ENCODE measurements around the gene RPS18. TPM values are rescaled to one million over a fixed set of nuclear protein-coding genes. Genes with fewer than 3 reads are reported as not detected.

Gene RPS18
- total RNA-seq, 1 experiment from 2014 or later, result 3,216 TPM

DNA sequence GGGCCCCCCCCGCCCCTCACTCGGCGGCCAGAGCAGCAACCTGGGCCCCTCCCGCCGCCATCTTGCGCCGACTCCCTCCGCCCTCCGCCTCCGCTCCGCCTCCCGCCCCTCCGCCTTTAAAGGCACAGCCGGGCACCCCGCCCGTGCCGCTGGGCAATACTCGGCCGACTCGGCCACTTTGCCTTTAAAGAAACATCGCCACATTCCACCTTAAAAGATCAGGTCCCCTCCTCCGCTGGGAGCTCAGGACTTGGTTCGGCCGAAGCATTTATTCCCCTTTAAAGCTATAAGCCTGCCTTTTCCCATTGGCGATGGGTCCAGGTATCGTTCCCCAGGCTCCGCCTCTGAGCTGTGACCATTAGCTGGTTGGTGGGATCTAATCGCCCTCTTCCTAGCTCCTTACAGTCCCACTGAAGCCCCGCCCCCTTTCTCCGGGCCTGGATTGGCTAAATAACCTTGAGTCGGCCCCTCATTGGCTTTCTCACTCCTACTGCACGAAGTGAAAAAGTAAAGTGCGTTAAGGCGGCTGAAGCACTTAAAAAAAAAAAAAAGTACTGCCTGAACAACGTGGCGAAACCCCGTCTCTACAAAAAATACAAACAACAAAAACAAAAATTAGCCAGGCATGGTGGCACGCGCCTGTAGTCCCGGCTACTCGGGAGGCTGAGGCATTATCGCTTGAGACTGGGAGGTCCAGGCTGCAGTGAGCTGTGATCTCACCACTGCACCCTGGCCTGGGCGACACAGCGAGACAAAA lies 46.0 kb downstream of the RPS18 start, which contains the start of gene ZBTB22:
ZBTB22 (minus strand) TSS at position 76 of the 757 bp plus-strand sequence. CDS start 828 bp downstream, outside the sequence.
- Histone ChIP-seq H3K4ac (ENCODE audit: low read depth, low read length) (no peak within 1 kb of the TSS), H3K23me2 (ENCODE audit: insufficient read length, low read depth, low read length, poor library complexity, severe bottlenecking) (peaks cover 31% of the 10 kb centered on the region), H4K5ac (ENCODE audit: insufficient read length, low read depth, low read length) (no peak within 1 kb of the TSS), H3K9ac (ENCODE audit: extremely low read depth, insufficient read length, low read length) (peak within 1 kb of the TSS; percentile 57), H4K20me1 (ENCODE audit: control insufficient read depth, insufficient read depth, insufficient read length) (no peaks in the 10 kb centered on the region), H2BK20ac (ENCODE audit: low read depth, low read length, poor library complexity, severe bottlenecking) (no peak within 1 kb of the TSS), H2BK120ac (ENCODE audit: low read depth, low read length, poor library complexity, severe bottlenecking) (no peak within 1 kb of the TSS), H4K91ac (ENCODE audit: insufficient read length, low read depth, low read length) (no peak within 1 kb of the TSS), H3T11ph (ENCODE audit: low read length) (no peak within 1 kb of the TSS), H3K18ac (ENCODE audit: insufficient read length, low read depth, low read length) (peak within 1 kb of the TSS; percentile 91), H3K79me1 (ENCODE audit: insufficient read depth, low read depth, low read length, poor library complexity, severe bottlenecking) (peaks cover 7% of the 10 kb centered on the region), H2BK5ac (ENCODE audit: insufficient read length, low read length) (no peak within 1 kb of the TSS), H3K79me2 (ENCODE audit: insufficient read depth, low read length) (peaks cover 8% of the 10 kb centered on the region; the same call in 1 of the 2 replicates), H3K56ac (ENCODE audit: insufficient read length, low read depth, low read length) (no peak within 1 kb of the TSS), H2AK5ac (ENCODE audit: insufficient read length, low read length) (no peak within 1 kb of the TSS), H3K4me2 (ENCODE audit: insufficient read depth, insufficient read length, low read length) (peak within 1 kb of the TSS; percentile 71), H3K14ac (ENCODE audit: insufficient read depth, low read length) (peak within 1 kb of the TSS; percentile 94), H2BK15ac (ENCODE audit: low read depth, low read length) (no peak within 1 kb of the TSS), H3K27me3 (ENCODE audit: insufficient read depth, low read length) (no peaks in the 10 kb centered on the region), H2BK12ac (ENCODE audit: insufficient read length, low read depth, low read length) (no peak within 1 kb of the TSS), H3K9me3 (ENCODE audit: control insufficient read depth, low read depth, low read length) (no peaks in the 10 kb centered on the region), H3K23ac (ENCODE audit: insufficient read length, low read depth, low read length) (no peak within 1 kb of the TSS), H3K4me1 (ENCODE audit: insufficient read depth, low read length) (peaks cover 5% of the 10 kb centered on the region; the same call in 1 of the 2 replicates), H3K27ac (ENCODE audit: insufficient read length, low read depth, low read length) (peak within 1 kb of the TSS; percentile 88), H2AFZ (ENCODE audit: low read length) (peak within 1 kb of the TSS; percentile 51), H4K8ac (replicated peaks; ENCODE audit: insufficient read length, low read depth, low read length) (no peak within 1 kb of the TSS)
- WGBS (ENCODE audit: extremely low coverage, insufficient read length, low lambda C conversion rate), result no CpG with 5 or more reads among the region's 44 CpGs
- DNase-seq, result peak; percentile 98
- Mint-ChIP-seq H3K4me3 (peak within 1 kb of the TSS; percentile 94 to 98), H3K4me1 (peaks cover 56 to 63% of the 10 kb centered on the region in 2 experiments), H3K9me3 (peaks cover 0 to 3% of the 10 kb centered on the region in 2 experiments; a peak in 2 of 5 replicates), H3K36me3 (ENCODE audit: insufficient read depth in 1 of 3, low read depth in 3 of 3) (peaks cover 28 to 47% (median 42%) of the 10 kb centered on the region in 3 experiments), H3K27ac (peak within 1 kb of the TSS; percentile 99), H3K27me3 (ENCODE audit: low read depth) (no peaks in the 10 kb centered on the region)
- TF ChIP-seq, protein P1, sequence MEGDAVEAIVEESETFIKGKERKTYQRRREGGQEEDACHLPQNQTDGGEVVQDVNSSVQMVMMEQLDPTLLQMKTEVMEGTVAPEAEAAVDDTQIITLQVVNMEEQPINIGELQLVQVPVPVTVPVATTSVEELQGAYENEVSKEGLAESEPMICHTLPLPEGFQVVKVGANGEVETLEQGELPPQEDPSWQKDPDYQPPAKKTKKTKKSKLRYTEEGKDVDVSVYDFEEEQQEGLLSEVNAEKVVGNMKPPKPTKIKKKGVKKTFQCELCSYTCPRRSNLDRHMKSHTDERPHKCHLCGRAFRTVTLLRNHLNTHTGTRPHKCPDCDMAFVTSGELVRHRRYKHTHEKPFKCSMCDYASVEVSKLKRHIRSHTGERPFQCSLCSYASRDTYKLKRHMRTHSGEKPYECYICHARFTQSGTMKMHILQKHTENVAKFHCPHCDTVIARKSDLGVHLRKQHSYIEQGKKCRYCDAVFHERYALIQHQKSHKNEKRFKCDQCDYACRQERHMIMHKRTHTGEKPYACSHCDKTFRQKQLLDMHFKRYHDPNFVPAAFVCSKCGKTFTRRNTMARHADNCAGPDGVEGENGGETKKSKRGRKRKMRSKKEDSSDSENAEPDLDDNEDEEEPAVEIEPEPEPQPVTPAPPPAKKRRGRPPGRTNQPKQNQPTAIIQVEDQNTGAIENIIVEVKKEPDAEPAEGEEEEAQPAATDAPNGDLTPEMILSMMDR (conservative IDR thresholded peaks at IDR 0.05), result no peak

Measured in H9 (cell line).